Measurements from ENCODE around the gene ZCCHC13.
"Not testable (repeated sequence)": the region's sequence is repeated elsewhere in the genome, so short reads cannot be mapped to it uniquely, and the experiment has no call there.

The ZCCHC13 gene

GRCh38 chrX:74304016-74304415 lies at the start of gene ZCCHC13:
TSS of gene ZCCHC13 (plus strand) at chrX:74304180. CDS start at chrX:74304267, 87 bp downstream.
- DNase-seq = no peak

- not testable (repeated sequence) for DNase-seq
Observed at GRCh38 chrX:74258111-74258510, 45.9 kb upstream of the ZCCHC13 start.

- DNase-seq = no peak
Observed at GRCh38 chrX:74259885-74260491, 44.0 kb upstream of the ZCCHC13 start.

- no peak for DNase-seq
Observed at GRCh38 chrX:74262452-74263209, 41.3 kb upstream of the ZCCHC13 start.

- DNase-seq = no peak
Observed at GRCh38 chrX:74270393-74270792, 33.6 kb upstream of the ZCCHC13 start.

- no peak for DNase-seq
Observed at GRCh38 chrX:74272230-74272629, 31.8 kb upstream of the ZCCHC13 start.

GRCh38 chrX:74274516-74274915 lies 29.5 kb upstream of the ZCCHC13 start:
- no peak for DNase-seq

- no peak for DNase-seq
Observed at GRCh38 chrX:74277320-74277719, 26.7 kb upstream of the ZCCHC13 start.

GRCh38 chrX:74277846-74278245 lies 26.1 kb upstream of the ZCCHC13 start:
- no peak for DNase-seq

GRCh38 chrX:74280759-74281158 lies 23.2 kb upstream of the ZCCHC13 start:
- no peak for DNase-seq

- no peak for DNase-seq
Observed at GRCh38 chrX:74284391-74284952, 19.5 kb upstream of the ZCCHC13 start.

- DNase-seq = no peak
Observed at GRCh38 chrX:74286950-74287740, 16.8 kb upstream of the ZCCHC13 start.

GRCh38 chrX:74291577-74291963 lies 12.4 kb upstream of the ZCCHC13 start:
- no peak for DNase-seq

GRCh38 chrX:74291964-74292807 lies 11.8 kb upstream of the ZCCHC13 start:
- peak; percentile 95 for DNase-seq

GRCh38 chrX:74292808-74293123 lies 11.2 kb upstream of the ZCCHC13 start:
- DNase-seq = no peak

- peak; percentile 88 for DNase-seq
Observed at GRCh38 chrX:74293343-74293946, 10.5 kb upstream of the ZCCHC13 start.

- DNase-seq = no peak
Observed at GRCh38 chrX:74295101-74295500, 8.9 kb upstream of the ZCCHC13 start.

GRCh38 chrX:74297766-74298165 lies 6.2 kb upstream of the ZCCHC13 start:
- DNase-seq = no peak

GRCh38 chrX:74300869-74301268 lies 3.1 kb upstream of the ZCCHC13 start:
- DNase-seq = no peak

- DNase-seq = no peak
Observed at GRCh38 chrX:74318672-74319071, 14.7 kb downstream of the ZCCHC13 start.

GRCh38 chrX:74319321-74319720 lies 15.3 kb downstream of the ZCCHC13 start:
- not testable (repeated sequence) for DNase-seq

- no peak for DNase-seq
Observed at GRCh38 chrX:74321191-74321590, 17.2 kb downstream of the ZCCHC13 start.
